Subcutaneous adipose tissue (tissue), 4 donors: Measurements from ENCODE around the gene CFAP92. TPM values are rescaled to one million over a fixed set of nuclear protein-coding genes. Genes with fewer than 3 reads are reported as not detected.

Experiments used
- CTCF ChIP-seq: fragments of 450-650 bp; IDR thresholded peaks from one replicate; pipeline ENCODE4 v1.5.1; 2016; ENCODE audit warnings: low read depth, mild to moderate bottlenecking, control low read depth, antibody characterized with exemption, moderate library complexity
- total RNA-seq, 4 donors: library from RNA; depleted of rRNA; stranded (reverse); fragments of >200 nt; gene quantifications; one replicate each; pipeline ENCODE4 v1.1.0, GENCODE V29; 2016

Gene CFAP92
- total RNA-seq, result 1 to 10 TPM in 2 of 4 donors, under 1 TPM in 2; 0.22 to 1.5 (median 0.90) TPM

GRCh38 chr3:128993461-128994172 lies at the start of gene CFAP92:
TSS of gene CFAP92 (minus strand) at chr3:128994076. CDS start at chr3:128993304, 772 bp downstream.
- TF ChIP-seq CTCF, result no peak

GRCh38 chr3:129040579-129041300 lies 46.9 kb upstream of the CFAP92 start:
- no peak for TF ChIP-seq CTCF

- no peak for TF ChIP-seq CTCF
Measured at GRCh38 chr3:129040039-129040336, 46.1 kb upstream of the CFAP92 start.

GRCh38 chr3:129039271-129040038 lies 45.6 kb upstream of the CFAP92 start:
- no peak for TF ChIP-seq CTCF

GRCh38 chr3:129038121-129038855 lies 44.4 kb upstream of the CFAP92 start:
- no peak for TF ChIP-seq CTCF

- no peak for TF ChIP-seq CTCF
Measured at GRCh38 chr3:129037093-129037419, 43.2 kb upstream of the CFAP92 start.
